Measurements from ENCODE around the gene CLEC12A.
"Not testable (repeated sequence)": the region's sequence is repeated elsewhere in the genome, so short reads cannot be mapped to it uniquely, and the experiment has no call there.

The CLEC12A gene

DNA sequence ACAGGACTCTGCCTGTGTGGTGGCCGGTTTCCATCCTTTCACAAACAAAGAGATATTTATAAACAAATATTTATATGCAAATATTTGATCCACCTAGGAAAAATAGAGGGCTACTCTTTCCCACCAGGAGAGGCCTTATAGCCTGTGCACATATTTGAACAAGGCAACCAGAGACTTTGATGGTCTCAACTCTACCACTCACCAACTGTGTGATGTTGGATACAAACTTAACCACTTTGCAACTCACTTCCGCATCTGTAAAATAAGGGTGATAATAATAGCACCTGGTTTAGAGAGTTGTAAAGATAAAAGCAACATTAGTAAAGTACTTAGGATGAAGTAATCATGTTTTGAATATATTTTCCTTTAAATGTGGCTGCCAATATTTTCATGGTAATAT, 1.5 kb upstream of the CLEC12A start:
- DNase-seq (ENCODE audit: low read depth in 2 of 2): no peak

- no peak for DNase-seq (ENCODE audit: low read depth in 2 of 2)
Observed at GRCh38 chr12:9973949-9974348, 2.7 kb downstream of the CLEC12A start.

DNA sequence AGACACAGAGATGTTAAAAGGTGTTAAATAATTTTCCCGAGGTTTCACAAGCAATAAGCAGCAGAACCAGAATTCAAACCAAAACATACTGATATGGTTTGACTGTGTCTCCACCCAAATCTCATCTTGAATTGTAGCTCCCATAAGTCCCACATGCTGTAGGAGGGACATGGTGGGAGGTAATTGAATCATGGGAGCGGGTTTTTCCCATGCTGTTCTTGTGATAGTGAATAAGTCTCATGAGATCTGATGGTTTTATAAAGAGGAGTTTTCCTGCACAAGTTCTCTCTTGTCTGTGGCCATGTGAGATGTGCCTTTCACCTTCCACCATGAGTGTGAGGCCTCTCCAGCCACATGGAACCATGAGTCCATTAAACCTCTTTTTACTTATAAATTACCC, 3.5 kb downstream of the CLEC12A start:
- not testable (repeated sequence) for DNase-seq (ENCODE audit: low read depth in 2 of 2)

DNA sequence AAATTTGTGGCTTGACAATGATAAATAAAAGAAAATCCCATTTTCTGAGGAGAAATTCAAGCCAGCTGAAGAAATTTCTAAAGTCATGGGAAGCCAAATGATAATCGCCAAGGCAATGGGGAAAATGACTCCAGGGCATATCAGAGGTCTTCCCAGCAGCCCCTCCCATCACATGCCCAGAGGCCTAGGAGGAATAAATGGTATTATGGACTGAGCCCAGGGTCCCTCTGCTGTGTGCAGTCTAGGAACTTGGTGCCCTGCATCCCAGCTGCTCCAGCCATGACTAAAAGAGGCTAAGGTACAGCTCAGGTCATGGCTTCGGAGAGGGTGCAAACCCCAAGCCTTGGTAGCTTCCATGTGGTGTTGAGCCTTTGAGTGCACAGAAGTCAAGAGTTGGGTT, 4.4 kb downstream of the CLEC12A start:
- DNase-seq (ENCODE audit: low read depth in 2 of 2): no peak

- DNase-seq (ENCODE audit: low read depth in 2 of 2): not testable (repeated sequence)
Observed at GRCh38 chr12:9976626-9977025, 5.4 kb downstream of the CLEC12A start.

GRCh38 chr12:9977916-9978315, 6.7 kb downstream of the CLEC12A start:
- DNase-seq (ENCODE audit: low read depth in 2 of 2): no peak

DNA sequence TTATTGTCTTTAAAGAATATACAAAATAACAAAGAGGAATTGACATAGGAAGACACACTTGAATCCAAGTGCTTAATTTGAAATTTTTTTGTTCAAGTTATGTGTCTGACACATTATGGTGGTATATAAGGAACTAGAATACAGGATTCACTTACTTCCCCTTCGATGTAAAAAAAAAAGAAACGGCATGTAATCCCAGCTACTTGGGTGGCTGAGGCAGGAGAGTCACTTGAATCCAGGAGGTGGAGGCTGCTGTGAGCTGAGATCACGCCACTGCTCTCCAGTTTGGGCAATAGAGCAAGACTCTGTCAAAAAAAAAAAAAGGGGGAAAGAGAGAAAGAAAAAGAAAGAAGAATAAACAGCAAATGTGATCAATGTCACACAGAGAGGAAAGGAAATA, 8.9 kb downstream of the CLEC12A start:
- no peak for DNase-seq (ENCODE audit: low read depth in 2 of 2)

DNA sequence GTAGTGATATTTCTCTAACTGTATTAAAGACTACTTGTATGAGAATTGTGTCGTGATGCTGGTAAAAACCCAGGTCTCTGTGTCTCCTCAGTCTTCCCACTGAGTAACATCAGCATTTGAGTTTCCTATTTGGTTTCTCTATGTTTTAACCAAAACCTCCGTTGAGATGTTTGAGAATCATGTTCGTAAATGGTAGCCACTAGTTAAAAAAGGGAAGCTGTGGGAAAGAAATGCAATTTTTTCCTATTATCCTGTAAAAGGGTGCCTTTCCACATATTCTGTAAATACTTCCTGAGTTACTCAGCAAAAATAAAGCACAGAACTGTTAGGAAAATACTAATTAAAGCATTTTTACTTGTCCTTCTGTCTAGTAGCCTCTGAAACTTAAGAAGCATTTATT, 20.7 kb downstream of the CLEC12A start:
- DNase-seq (ENCODE audit: low read depth in 2 of 2): no peak

DNA sequence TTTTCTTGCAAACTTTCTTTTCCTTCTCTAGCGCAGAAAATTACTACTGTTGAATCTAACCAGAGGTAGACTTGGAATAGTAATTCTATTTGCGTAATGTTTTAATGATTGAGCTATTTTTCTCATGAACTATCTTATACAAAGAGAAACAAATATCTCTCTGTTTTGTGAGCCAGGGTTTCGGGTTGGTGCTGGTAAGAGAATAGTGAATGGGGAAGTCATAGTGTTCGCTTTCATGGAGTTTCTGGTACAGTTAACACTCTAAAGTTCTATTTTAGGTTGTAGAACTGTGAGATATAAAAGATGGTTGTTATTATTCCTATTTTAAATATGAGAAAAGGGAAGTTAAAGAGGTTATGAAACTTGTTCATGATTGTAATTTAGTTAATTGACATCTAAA, 21.1 kb downstream of the CLEC12A start:
- DNase-seq (ENCODE audit: low read depth in 2 of 2): no peak

GRCh38 chr12:9999016-9999415, 27.8 kb downstream of the CLEC12A start, which contains the start of gene CLEC1B:
CLEC1B (minus strand) TSS chr12:9999121; CDS start chr12:9999100, 21 bp downstream.
- DNase-seq (ENCODE audit: low read depth in 2 of 2): no peak

GRCh38 chr12:10001171-10001776, 30.1 kb downstream of the CLEC12A start:
- no peak for DNase-seq (ENCODE audit: low read depth in 2 of 2)

DNA sequence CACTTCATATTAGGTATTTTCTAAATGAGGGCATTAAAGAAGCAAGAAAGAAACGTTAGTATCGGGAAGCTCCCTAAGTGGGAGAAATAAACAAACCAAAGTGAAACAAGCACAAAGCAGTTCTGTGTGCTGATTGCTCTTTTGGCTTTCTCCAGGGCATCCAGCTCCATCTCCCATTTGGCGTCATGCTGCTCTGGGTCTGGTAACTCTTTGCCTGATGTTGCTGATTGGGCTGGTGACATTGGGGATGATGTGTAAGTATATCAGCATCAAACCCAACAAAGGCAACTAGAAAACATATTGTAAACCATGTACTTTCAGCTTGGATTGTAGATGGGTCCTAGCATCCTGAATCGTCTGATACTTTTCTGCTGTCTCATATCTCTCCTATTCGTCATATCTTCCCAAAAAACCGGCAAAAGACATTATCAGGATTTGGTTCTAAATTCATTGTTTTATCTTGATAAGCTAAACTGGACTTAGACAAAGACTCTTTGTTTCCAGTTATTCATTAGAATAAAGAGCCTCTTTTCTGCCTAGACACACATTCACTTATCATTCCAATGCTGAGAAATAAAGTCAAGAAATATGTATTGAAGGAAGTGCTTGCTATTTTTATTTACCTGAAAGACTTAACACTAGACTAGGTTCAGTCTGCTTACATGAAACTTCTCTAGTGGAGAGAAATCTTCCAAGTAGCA, 41.6 kb downstream of the CLEC12A start:
- no peak for DNase-seq (ENCODE audit: low read depth in 2 of 2)

GRCh38 chr12:10015450-10015849, 44.2 kb downstream of the CLEC12A start:
- DNase-seq (ENCODE audit: low read depth in 2 of 2): no peak

DNA sequence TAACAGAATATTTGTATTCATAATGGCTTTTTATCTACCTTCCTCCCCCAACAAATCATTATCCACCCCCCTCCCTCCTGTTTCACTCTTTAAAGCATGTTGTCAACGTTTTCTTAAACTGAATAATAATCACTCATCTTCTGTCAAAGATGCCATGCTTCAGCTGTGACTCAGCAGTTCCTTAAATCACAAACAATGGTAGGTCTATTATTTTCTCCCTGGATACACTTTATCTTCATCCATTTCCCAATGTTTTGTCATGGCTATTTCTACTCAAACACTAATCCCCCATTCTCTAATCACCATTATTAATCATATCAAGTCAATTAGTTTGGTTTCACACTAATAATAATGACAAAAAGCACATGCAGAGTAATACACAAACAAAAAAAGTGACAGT, 45.7 kb downstream of the CLEC12A start:
- DNase-seq (ENCODE audit: low read depth in 2 of 2): no peak

GRCh38 chr12:10018386-10018785, 47.2 kb downstream of the CLEC12A start:
- DNase-seq (ENCODE audit: low read depth in 2 of 2): no peak

- DNase-seq (ENCODE audit: low read depth in 2 of 2): no peak
Observed at GRCh38 chr12:10021342-10021741, 50.1 kb downstream of the CLEC12A start.

DNA sequence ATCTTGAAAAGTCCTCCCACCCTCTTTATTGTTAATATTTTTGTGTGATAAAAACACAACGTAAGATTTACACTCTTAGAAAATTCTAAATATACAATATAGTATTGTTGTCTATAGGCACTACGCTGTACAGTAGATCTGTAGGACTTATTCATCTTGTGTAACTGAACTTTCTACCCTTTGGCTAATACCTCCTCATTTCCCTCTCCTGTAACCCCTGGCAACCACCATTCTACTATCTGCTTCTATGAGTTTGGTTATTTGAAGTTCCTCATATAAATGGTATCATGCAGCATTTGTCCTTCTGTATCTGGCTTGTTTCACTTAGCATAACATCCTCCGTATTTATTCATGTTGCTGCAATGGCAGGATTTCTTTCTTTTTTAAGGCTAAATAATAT, 54.0 kb downstream of the CLEC12A start:
- no peak for DNase-seq (ENCODE audit: low read depth in 2 of 2)

DNA sequence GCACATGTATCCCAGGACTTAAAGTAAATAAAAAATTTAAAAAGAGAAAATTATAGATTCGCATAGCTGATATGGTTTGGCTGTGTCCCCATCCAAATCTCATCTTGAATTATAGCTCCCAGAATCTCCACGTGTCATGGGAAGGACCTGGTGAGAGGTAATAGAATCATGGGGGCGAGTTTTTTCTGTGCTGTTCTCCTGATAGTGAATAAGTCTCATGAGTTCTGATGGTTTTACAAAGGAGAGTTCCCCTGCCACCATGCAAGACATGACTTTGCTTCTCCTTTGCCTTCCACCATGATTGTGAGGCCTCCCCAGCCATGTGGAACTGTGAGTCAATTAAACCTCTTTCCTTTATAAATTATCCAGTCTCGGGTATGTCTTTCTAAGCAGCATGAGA, 55.5 kb downstream of the CLEC12A start:
- not testable (repeated sequence) for DNase-seq (ENCODE audit: low read depth in 2 of 2)

DNA sequence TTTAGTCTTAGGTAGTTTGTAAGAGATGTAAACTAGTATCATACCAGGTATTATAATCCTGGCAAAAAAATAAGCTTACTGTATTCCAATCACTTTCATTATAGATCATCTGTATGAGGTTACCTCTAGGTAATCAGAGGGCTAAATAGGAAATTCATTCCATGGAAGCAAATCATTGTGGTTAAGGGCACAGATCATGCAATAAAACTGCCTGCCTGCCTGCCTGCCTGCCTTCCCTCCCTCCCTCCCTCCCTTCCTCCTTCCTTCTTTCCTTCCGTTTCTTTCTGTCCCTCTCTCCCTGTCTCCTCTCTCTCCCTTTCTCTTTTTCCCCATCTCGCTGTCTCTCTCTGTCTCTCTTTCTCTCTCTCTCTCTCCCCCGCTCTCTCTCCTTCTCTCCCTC, 56.1 kb downstream of the CLEC12A start:
- no peak for DNase-seq (ENCODE audit: low read depth in 2 of 2)

GRCh38 chr12:10027721-10028120, 56.5 kb downstream of the CLEC12A start:
- no peak for DNase-seq (ENCODE audit: low read depth in 2 of 2)

- DNase-seq (ENCODE audit: low read depth in 2 of 2): no peak
Observed at GRCh38 chr12:10030446-10030845, 59.2 kb downstream of the CLEC12A start, which contains the start of gene CLEC9A. CLEC9A (plus strand) TSS chr12:10030682; CDS start chr12:10052688, 22,006 bp downstream.

- no peak for DNase-seq (ENCODE audit: low read depth in 2 of 2)
Observed at GRCh38 chr12:10031321-10031720, 60.1 kb downstream of the CLEC12A start.

- no peak for DNase-seq (ENCODE audit: low read depth in 2 of 2)
Observed at GRCh38 chr12:10031771-10032175, 60.6 kb downstream of the CLEC12A start.
